Measurements from ENCODE around the gene TANGO6.
"Not testable (repeated sequence)": the region's sequence is repeated elsewhere in the genome, so short reads cannot be mapped to it uniquely, and the experiment has no call there.

The TANGO6 gene

DNA sequence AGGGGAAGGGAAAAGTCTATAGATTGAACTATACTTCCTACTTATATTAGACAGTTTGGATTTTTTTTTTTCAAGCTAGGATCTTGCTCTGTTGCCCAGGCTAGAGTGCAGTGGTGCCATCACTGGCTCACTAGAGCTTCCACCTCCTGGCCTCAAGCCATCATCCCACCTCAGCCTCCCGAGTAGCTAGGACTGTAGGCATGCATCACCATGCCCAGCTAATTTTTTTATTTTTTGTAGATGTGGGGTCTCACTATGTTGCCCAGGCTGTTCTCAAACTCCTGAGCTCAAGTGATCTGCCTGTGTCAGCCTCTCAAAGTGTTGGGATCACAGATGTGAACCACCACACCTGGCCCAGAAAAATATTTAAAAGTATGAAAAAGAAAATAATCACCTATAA is 141.1 kb downstream of the TANGO6 start:
- TF ChIP-seq, protein P1, sequence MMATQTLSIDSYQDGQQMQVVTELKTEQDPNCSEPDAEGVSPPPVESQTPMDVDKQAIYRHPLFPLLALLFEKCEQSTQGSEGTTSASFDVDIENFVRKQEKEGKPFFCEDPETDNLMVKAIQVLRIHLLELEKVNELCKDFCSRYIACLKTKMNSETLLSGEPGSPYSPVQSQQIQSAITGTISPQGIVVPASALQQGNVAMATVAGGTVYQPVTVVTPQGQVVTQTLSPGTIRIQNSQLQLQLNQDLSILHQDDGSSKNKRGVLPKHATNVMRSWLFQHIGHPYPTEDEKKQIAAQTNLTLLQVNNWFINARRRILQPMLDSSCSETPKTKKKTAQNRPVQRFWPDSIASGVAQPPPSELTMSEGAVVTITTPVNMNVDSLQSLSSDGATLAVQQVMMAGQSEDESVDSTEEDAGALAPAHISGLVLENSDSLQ (IDR thresholded peaks at IDR 0.05), result no peak
- TF ChIP-seq ARNT (IDR thresholded peaks at IDR 0.05) (no peak), FOXM1 (IDR thresholded peaks at IDR 0.05; ENCODE audit: borderline replicate concordance) (no peak), LEF1 (IDR thresholded peaks at IDR 0.05; ENCODE audit: borderline replicate concordance) (no peak), FOXA1 (IDR thresholded peaks at IDR 0.05) (no peak), CTBP1 (IDR thresholded peaks at IDR 0.05; ENCODE audit: borderline replicate concordance) (no peak), L3MBTL2 (conservative IDR thresholded peaks at IDR 0.05) (no peak), SP1 (IDR thresholded peaks at IDR 0.05) (no peak), ZNF384 (IDR thresholded peaks at IDR 0.05) (no peak)
- DNase-seq (ENCODE audit: extremely low spot score), result no peak
- ChIA-PET POLR2A (no interaction called here), CTCF (no interaction called here)

GRCh38 chr16:68985268-68985667 is 141.9 kb downstream of the TANGO6 start:
- DNase-seq (ENCODE audit: extremely low spot score), result no peak
- TF ChIP-seq BHLHE40 (IDR thresholded peaks at IDR 0.05; ENCODE audit: borderline replicate concordance) (no peak), CTBP1 (IDR thresholded peaks at IDR 0.05; ENCODE audit: borderline replicate concordance) (no peak), SP1 (IDR thresholded peaks at IDR 0.05) (no peak), L3MBTL2 (conservative IDR thresholded peaks at IDR 0.05) (no peak), SUZ12 (IDR thresholded peaks at IDR 0.05) (no peak), HDGF (IDR thresholded peaks at IDR 0.05; ENCODE audit: borderline replicate concordance) (no peak), FOXA1 (IDR thresholded peaks at IDR 0.05) (no peak), LEF1 (IDR thresholded peaks at IDR 0.05; ENCODE audit: borderline replicate concordance) (no peak), ARNT (IDR thresholded peaks at IDR 0.05) (no peak)
- TF ChIP-seq, protein P1 (IDR thresholded peaks at IDR 0.05), result no peak
- POLR2A ChIA-PET, result no interaction called here
- CTCF ChIA-PET, result interaction anchor here (1.4 kb wide), 1 partner anchor 138 kb away, joined by 3 read pairs; no protein-coding TSS in a partner anchor

GRCh38 chr16:68985855-68986254 is 142.5 kb downstream of the TANGO6 start:
- DNase-seq (ENCODE audit: extremely low spot score), result no peak
- ChIA-PET CTCF (interaction anchor here (1.4 kb wide), 1 partner anchor 138 kb away, joined by 3 read pairs; no protein-coding TSS in a partner anchor), POLR2A (no interaction called here)
- TF ChIP-seq ARNT (IDR thresholded peaks at IDR 0.05) (no peak), FOXA1 (IDR thresholded peaks at IDR 0.05) (no peak)

DNA sequence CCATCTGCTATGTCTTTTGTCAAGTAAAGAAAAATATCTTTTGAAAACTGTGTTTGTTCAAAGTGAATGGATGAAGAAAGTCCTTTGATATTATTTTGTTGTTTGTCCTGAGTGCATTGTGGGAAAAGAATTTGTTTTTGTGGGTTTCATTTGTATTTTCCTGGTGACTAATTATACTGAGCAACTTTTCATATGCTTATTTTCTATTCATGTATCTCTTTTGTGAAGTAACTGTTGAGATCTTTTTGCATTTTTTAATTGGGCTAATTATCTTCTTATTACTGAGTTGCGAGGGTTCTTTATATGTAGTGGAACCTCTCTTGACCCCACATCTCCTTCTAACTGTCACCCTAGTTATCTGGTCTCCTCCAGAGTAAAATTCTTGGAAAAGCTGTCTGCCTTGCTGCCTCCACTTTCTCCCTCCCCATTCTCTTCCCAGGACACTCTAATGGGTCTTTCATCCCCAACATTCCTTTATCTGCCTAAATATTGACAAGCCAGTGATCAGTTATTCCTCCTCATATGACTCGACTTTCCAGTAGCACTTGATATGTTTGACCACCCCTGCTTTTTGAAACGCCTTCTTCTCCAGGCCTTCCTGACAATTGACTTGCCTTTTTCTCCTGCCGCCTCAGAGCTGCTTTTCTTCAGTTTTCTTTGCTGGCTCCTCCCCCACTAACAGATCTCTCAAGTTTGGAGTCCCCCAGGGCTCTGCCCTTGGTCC is 144.6 kb downstream of the TANGO6 start:
- ChIA-PET CTCF (no interaction called here), POLR2A (no interaction called here)
- DNase-seq (ENCODE audit: extremely low spot score), result no peak
- no peak for TF ChIP-seq BHLHE40 (IDR thresholded peaks at IDR 0.05; ENCODE audit: borderline replicate concordance)

DNA sequence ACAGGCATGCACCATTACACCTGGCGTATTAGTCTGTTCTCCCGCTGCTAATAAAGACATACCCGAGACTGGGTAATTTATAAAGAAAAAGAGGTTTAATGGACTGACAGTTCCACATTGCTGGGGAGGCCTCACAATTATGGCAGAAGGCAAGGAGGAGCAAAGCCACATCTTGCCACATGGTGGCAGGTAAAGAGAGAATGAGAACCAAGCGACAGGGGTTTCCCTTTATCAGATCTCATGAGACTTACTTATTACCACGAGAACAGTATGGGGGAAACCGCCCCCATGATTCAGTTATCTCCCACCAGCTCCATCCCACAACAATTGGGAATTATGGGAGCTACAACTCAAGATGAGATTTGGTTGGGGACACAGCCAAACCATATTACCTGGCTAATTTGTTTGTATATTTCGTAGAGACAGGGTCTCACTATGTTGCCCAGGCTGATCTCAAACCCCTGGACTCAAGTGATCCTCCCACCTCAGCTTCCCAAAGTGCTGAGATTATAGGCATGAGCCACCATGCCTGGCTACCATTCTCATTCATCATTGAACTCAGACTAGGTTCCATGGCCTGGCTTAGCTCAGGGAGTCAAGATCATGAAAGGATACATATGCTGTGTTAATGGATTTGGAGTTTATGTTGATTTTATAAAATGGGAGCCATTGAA is 147.0 kb downstream of the TANGO6 start:
- POLR2A ChIA-PET; CTCF ChIA-PET; DNase-seq (ENCODE audit: extremely low spot score): not testable (repeated sequence)

- CTCF ChIA-PET, result no interaction called here
- DNase-seq (ENCODE audit: extremely low spot score), result no peak
- POLR2A ChIA-PET, result no interaction called here
- TF ChIP-seq FOXM1 (IDR thresholded peaks at IDR 0.05; ENCODE audit: borderline replicate concordance) (no peak), ARNT (IDR thresholded peaks at IDR 0.05) (no peak), BHLHE40 (IDR thresholded peaks at IDR 0.05; ENCODE audit: borderline replicate concordance) (no peak), SUZ12 (IDR thresholded peaks at IDR 0.05) (no peak), ZNF384 (IDR thresholded peaks at IDR 0.05) (no peak), FOXA1 (IDR thresholded peaks at IDR 0.05) (no peak), LEF1 (IDR thresholded peaks at IDR 0.05; ENCODE audit: borderline replicate concordance) (no peak), CTBP1 (IDR thresholded peaks at IDR 0.05; ENCODE audit: borderline replicate concordance) (no peak), L3MBTL2 (conservative IDR thresholded peaks at IDR 0.05) (no peak)
- TF ChIP-seq, protein P1 (IDR thresholded peaks at IDR 0.05), result no peak
Measured at GRCh38 chr16:68991075-68991474, 147.7 kb downstream of the TANGO6 start.

GRCh38 chr16:68992521-68992920 is 149.2 kb downstream of the TANGO6 start:
- DNase-seq (ENCODE audit: extremely low spot score), result no peak
- ChIA-PET POLR2A (no interaction called here), CTCF (no interaction called here)
- TF ChIP-seq, protein P1 (IDR thresholded peaks at IDR 0.05), result no peak
- TF ChIP-seq ARNT (IDR thresholded peaks at IDR 0.05) (no peak), ELF4 (IDR thresholded peaks at IDR 0.05) (no peak), FOXA1 (IDR thresholded peaks at IDR 0.05) (no peak), SP1 (IDR thresholded peaks at IDR 0.05) (no peak), HDGF (IDR thresholded peaks at IDR 0.05; ENCODE audit: borderline replicate concordance) (no peak), LEF1 (IDR thresholded peaks at IDR 0.05; ENCODE audit: borderline replicate concordance) (no peak), L3MBTL2 (conservative IDR thresholded peaks at IDR 0.05) (no peak), FOXK2 (IDR thresholded peaks at IDR 0.05) (no peak), NFRKB (IDR thresholded peaks at IDR 0.05) (no peak)
